ENCODE results near the gene HAND2.

HAND2 gene

GRCh38 chr4:173529477-173530325, at the start of gene HAND2:
Gene HAND2 (minus strand): TSS chr4:173530229. CDS start chr4:173529289, 940 bp downstream.
- Histone ChIP-seq H3K9me3 (ENCODE audit: low read length) (peaks cover 5% of the 10 kb centered on the region), H3K4me1 (ENCODE audit: insufficient read depth, low read length) (no peaks in the 10 kb centered on the region), H2AFZ (ENCODE audit: low read depth, low read length) (peak within 1 kb of the TSS; percentile 92), H3K36me3 (ENCODE audit: insufficient read depth, low read length) (no peaks in the 10 kb centered on the region), H3K4me3 (ENCODE audit: low read length) (peak within 1 kb of the TSS; percentile 40), H3K27me3 (ENCODE audit: insufficient read depth, low read length) (peaks cover 96% of the 10 kb centered on the region)

- Histone ChIP-seq H2AFZ (ENCODE audit: low read depth, low read length) (no peak overlapping the region), H3K36me3 (ENCODE audit: insufficient read depth, low read length) (no peaks in the 10 kb centered on the region), H3K9me3 (ENCODE audit: low read length) (no peaks in the 10 kb centered on the region), H3K4me1 (ENCODE audit: insufficient read depth, low read length) (no peaks in the 10 kb centered on the region), H3K4me3 (ENCODE audit: low read length) (no peak overlapping the region), H3K27me3 (ENCODE audit: insufficient read depth, low read length) (no peaks in the 10 kb centered on the region)
Measured at GRCh38 chr4:173578956-173579355, 48.9 kb upstream of the HAND2 start.

- Histone ChIP-seq H3K27me3 (ENCODE audit: insufficient read depth, low read length) (no peaks in the 10 kb centered on the region), H3K4me3 (ENCODE audit: low read length) (no peak overlapping the region), H2AFZ (ENCODE audit: low read depth, low read length) (no peak overlapping the region), H3K4me1 (ENCODE audit: insufficient read depth, low read length) (no peaks in the 10 kb centered on the region), H3K36me3 (ENCODE audit: insufficient read depth, low read length) (no peaks in the 10 kb centered on the region), H3K9me3 (ENCODE audit: low read length) (no peaks in the 10 kb centered on the region)
Measured at GRCh38 chr4:173577963-173578362, 47.9 kb upstream of the HAND2 start.

GRCh38 chr4:173575482-173576152, 45.6 kb upstream of the HAND2 start:
- H3K4me1 ChIP-seq (ENCODE audit: insufficient read depth, low read length) = no peaks in the 10 kb centered on the region
- H3K4me3 ChIP-seq (ENCODE audit: low read length) = no peak overlapping the region
- H3K27me3 ChIP-seq (ENCODE audit: insufficient read depth, low read length) = no peaks in the 10 kb centered on the region
- H3K36me3 ChIP-seq (ENCODE audit: insufficient read depth, low read length) = no peaks in the 10 kb centered on the region
- H3K9me3 ChIP-seq (ENCODE audit: low read length) = no peaks in the 10 kb centered on the region
- H2AFZ ChIP-seq (ENCODE audit: low read depth, low read length) = no peak overlapping the region

- Histone ChIP-seq H3K4me1 (ENCODE audit: insufficient read depth, low read length) (no peaks in the 10 kb centered on the region), H3K9me3 (ENCODE audit: low read length) (no peaks in the 10 kb centered on the region), H3K36me3 (ENCODE audit: insufficient read depth, low read length) (no peaks in the 10 kb centered on the region), H3K27me3 (ENCODE audit: insufficient read depth, low read length) (no peaks in the 10 kb centered on the region), H2AFZ (ENCODE audit: low read depth, low read length) (no peak overlapping the region), H3K4me3 (ENCODE audit: low read length) (no peak overlapping the region)
Measured at GRCh38 chr4:173573725-173574124, 43.7 kb upstream of the HAND2 start.

GRCh38 chr4:173573286-173573685, 43.3 kb upstream of the HAND2 start:
- no peaks in the 10 kb centered on the region for H3K27me3 ChIP-seq (ENCODE audit: insufficient read depth, low read length)

GRCh38 chr4:173572493-173573129, 42.6 kb upstream of the HAND2 start:
- no peaks in the 10 kb centered on the region for H3K27me3 ChIP-seq (ENCODE audit: insufficient read depth, low read length)
- no peak overlapping the region for H3K4me3 ChIP-seq (ENCODE audit: low read length)
- no peaks in the 10 kb centered on the region for H3K9me3 ChIP-seq (ENCODE audit: low read length)
- no peak overlapping the region for H2AFZ ChIP-seq (ENCODE audit: low read depth, low read length)
- H3K36me3 ChIP-seq (ENCODE audit: insufficient read depth, low read length) = no peaks in the 10 kb centered on the region
- H3K4me1 ChIP-seq (ENCODE audit: insufficient read depth, low read length) = no peaks in the 10 kb centered on the region

More at GRCh38 chr4:173573286-173573685, 43.3 kb upstream of the HAND2 start:
- Histone ChIP-seq H3K9me3 (ENCODE audit: low read length) (no peaks in the 10 kb centered on the region), H3K4me1 (ENCODE audit: insufficient read depth, low read length) (no peaks in the 10 kb centered on the region), H3K4me3 (ENCODE audit: low read length) (no peak overlapping the region), H3K36me3 (ENCODE audit: insufficient read depth, low read length) (no peaks in the 10 kb centered on the region), H2AFZ (ENCODE audit: low read depth, low read length) (no peak overlapping the region)

- H3K36me3 ChIP-seq (ENCODE audit: insufficient read depth, low read length) = no peaks in the 10 kb centered on the region
- no peak overlapping the region for H2AFZ ChIP-seq (ENCODE audit: low read depth, low read length)
Measured at GRCh38 chr4:173571620-173572019, 41.6 kb upstream of the HAND2 start.

GRCh38 chr4:173565281-173565680, 35.3 kb upstream of the HAND2 start:
- Histone ChIP-seq H2AFZ (ENCODE audit: low read depth, low read length) (no peak overlapping the region), H3K4me1 (ENCODE audit: insufficient read depth, low read length) (no peaks in the 10 kb centered on the region), H3K4me3 (ENCODE audit: low read length) (no peak overlapping the region), H3K36me3 (ENCODE audit: insufficient read depth, low read length) (no peaks in the 10 kb centered on the region), H3K9me3 (ENCODE audit: low read length) (no peaks in the 10 kb centered on the region), H3K27me3 (ENCODE audit: insufficient read depth, low read length) (no peaks in the 10 kb centered on the region)

More at GRCh38 chr4:173571620-173572019, 41.6 kb upstream of the HAND2 start:
- Histone ChIP-seq H3K4me1 (ENCODE audit: insufficient read depth, low read length) (no peaks in the 10 kb centered on the region), H3K27me3 (ENCODE audit: insufficient read depth, low read length) (no peaks in the 10 kb centered on the region), H3K4me3 (ENCODE audit: low read length) (no peak overlapping the region), H3K9me3 (ENCODE audit: low read length) (no peaks in the 10 kb centered on the region)

- Histone ChIP-seq H3K9me3 (ENCODE audit: low read length) (no peaks in the 10 kb centered on the region), H2AFZ (ENCODE audit: low read depth, low read length) (no peak overlapping the region), H3K4me1 (ENCODE audit: insufficient read depth, low read length) (no peaks in the 10 kb centered on the region), H3K27me3 (ENCODE audit: insufficient read depth, low read length) (no peaks in the 10 kb centered on the region), H3K36me3 (ENCODE audit: insufficient read depth, low read length) (no peaks in the 10 kb centered on the region), H3K4me3 (ENCODE audit: low read length) (no peak overlapping the region)
Measured at GRCh38 chr4:173564461-173564860, 34.4 kb upstream of the HAND2 start.

- Histone ChIP-seq H2AFZ (ENCODE audit: low read depth, low read length) (no peak overlapping the region), H3K4me1 (ENCODE audit: insufficient read depth, low read length) (no peaks in the 10 kb centered on the region), H3K27me3 (ENCODE audit: insufficient read depth, low read length) (no peaks in the 10 kb centered on the region), H3K9me3 (ENCODE audit: low read length) (no peaks in the 10 kb centered on the region), H3K36me3 (ENCODE audit: insufficient read depth, low read length) (no peaks in the 10 kb centered on the region), H3K4me3 (ENCODE audit: low read length) (no peak overlapping the region)
Measured at GRCh38 chr4:173560896-173561295, 30.9 kb upstream of the HAND2 start.

- Histone ChIP-seq H3K4me1 (ENCODE audit: insufficient read depth, low read length) (no peaks in the 10 kb centered on the region), H3K27me3 (ENCODE audit: insufficient read depth, low read length) (peaks cover 3% of the 10 kb centered on the region), H2AFZ (ENCODE audit: low read depth, low read length) (no peak overlapping the region), H3K9me3 (ENCODE audit: low read length) (no peaks in the 10 kb centered on the region), H3K36me3 (ENCODE audit: insufficient read depth, low read length) (no peaks in the 10 kb centered on the region), H3K4me3 (ENCODE audit: low read length) (no peak overlapping the region)
Measured at GRCh38 chr4:173556398-173557131, 26.5 kb upstream of the HAND2 start.
